ENCODE measurements around the gene TMEM176B.
"Not testable (repeated sequence)": the region's sequence is repeated elsewhere in the genome, so short reads cannot be mapped to it uniquely, and the experiment has no call there.

TMEM176B gene

DNA sequence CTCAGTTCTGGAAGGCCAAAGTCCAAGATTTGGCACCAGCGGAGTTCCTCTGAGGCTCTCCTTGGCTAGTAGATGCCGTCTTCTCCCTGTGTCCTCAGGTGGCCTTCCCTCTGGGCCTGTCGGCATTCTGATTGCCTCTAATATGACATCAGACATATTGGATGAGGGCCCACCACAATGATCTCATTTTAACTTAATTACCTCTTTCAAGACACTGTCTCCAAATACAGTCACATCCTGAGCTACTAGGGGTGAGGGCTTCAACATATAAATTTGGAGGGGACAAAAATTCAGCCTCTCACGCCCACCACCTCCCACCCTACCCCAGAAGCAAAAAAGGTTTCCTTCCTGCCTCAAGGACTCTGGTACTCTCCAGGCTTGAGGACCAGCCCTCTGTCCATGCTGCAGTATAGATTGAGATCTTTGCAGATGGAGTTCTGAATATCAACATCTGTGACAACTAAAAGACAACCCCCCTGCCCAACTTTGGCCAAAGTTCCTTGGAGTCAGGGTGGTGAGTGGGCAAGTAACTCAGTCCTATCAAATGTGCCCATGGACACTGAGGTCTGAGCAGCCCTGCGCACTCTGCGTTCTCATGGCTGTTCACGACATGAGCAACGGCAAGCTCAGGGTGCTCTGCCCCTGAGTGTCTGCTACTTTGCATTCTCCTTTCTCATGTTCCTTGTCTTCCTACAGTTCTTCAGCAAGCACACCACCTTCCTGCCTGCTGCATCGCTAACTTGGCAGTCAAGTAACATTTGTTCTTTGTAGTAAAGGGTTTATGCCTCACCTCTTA, 11.5 kb downstream of the TMEM176B start:
- no peak for DNase-seq

GRCh38 chr7:150787321-150788281, 12.6 kb downstream of the TMEM176B start:
- no peak for DNase-seq

DNA sequence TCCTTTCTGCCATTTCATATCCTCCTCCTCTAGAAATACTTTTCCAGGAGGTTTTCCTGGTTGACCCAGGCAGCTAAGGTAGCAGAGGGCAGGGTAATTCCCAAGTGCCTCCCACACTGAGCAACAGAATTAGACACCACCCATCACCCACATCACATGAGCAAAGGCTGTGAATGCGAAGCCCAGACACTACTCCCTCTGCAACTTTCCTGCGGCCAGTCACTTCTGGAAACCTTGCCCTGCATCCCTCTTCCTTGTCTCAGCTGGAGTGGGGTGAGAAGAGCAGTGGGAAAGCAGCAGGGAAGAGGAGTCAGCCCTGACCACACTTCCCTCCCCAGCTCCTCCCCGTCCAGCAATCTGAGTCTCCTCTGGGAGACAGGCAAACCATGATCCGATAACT, 15.2 kb downstream of the TMEM176B start:
- DNase-seq: no peak

DNA sequence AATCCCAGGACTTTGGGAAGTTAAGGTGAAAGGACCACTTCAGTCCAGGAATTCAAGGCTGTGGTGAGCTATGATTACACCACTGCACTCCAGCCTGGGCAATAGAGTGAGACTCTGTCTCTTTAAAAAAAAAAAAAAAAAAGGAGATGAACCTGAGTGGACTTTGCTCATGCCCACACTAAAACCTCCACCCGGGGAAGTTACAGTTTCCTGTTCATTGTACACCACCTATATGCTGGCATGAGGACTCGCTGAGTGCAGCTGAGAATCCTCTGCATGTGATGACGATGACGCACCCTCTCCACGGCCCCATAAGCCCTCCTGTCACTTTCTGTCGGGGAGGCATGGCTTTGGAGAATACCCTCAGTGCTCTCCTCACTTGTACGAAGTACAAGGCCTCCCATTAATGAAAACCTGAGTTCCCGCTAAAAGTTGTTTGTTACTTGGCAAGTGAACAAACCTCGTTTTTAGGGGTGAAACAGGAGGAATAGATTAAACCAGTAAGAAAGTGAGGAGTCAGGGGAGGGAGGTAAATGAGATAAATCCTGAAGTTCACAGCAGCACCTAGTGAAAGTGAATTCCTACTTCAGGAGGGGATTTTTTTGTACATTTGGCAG, 15.9 kb downstream of the TMEM176B start:
- DNase-seq: no peak

- no peak for DNase-seq
These were observed 18.2 kb downstream of the TMEM176B start for GRCh38 chr7:150781961-150782360.

DNA sequence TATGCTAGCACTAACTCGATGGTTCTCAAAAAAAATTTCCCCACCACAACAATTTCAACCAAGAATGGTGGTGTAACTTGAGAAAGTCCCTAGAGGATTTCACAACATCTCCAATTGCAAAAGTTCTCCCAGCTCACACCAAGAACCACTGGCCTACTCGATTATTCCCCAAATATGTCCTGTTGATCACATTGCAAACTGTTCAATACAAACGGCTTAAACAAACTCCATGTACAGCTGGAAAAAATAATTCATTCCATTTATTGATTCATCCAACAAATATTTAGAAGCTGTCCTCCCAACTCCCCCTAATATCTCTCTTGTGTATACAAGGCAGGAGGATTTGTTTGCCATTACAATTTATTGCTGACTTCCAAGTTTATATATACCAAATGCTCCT, 19.1 kb downstream of the TMEM176B start:
- DNase-seq: no peak

- no peak for DNase-seq
These were observed 19.9 kb downstream of the TMEM176B start for GRCh38 chr7:150780292-150780691.

GRCh38 chr7:150778738-150779301, 21.3 kb downstream of the TMEM176B start:
- DNase-seq: no peak

DNA sequence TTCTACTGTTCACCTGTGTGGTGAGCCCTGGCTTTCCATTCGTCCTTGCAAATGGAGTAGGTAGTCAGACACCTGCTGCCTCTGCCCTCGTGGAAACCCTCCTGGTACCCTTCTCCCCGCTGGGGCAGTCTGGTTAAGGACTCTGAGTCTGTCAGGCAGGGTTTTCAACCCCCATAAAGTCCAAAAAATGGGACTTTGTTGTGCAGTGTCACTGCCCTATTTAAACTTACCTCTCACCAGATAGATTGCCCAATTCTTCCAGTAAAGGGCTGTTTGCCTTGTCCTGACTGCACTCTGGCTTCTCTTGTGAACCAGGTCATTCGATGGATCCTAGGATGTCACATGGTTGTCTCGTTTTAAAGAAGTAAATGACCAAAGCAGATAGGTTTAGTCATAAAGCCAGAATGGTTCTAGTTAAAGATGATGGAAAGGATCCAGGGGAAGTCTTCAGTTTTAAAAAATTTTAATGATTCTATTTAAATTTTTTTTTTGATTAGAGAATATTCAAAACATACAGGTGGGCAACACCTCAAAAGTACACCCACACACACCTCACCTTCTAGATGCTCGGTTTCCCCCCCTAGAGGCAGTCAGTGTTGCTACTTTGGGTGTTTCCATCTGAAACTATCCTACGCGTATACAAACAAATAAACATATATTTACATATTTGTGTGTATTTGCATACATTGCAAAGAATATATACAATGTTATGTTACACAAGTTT, 22.0 kb downstream of the TMEM176B start:
- no peak for DNase-seq

- DNase-seq: not testable (repeated sequence)
These were observed 26.0 kb downstream of the TMEM176B start for GRCh38 chr7:150774131-150774530.

DNA sequence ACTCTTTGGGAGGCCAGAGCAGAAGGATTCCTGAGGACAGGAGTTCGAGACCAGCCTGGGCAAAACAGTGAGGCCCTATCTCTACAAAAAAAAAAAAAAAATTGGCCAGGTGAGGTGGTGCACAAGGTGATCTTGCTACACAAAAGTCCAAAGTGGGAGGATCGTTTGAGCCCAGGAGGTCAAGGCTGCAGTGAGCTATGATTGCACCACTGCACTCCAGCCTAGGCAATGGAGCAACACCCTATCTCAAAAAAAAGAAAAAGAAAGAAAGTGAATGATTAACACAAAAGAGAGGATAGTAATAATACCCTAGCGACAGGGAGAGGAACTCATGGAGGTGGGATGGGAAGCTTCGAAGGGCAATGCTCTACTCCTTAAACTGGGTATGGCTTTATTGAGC, 30.4 kb downstream of the TMEM176B start:
- no peak for DNase-seq

- no peak for DNase-seq
These were observed 33.8 kb downstream of the TMEM176B start for GRCh38 chr7:150766334-150766709.

- no peak for DNase-seq
These were observed 40.7 kb downstream of the TMEM176B start for GRCh38 chr7:150759479-150759878.

DNA sequence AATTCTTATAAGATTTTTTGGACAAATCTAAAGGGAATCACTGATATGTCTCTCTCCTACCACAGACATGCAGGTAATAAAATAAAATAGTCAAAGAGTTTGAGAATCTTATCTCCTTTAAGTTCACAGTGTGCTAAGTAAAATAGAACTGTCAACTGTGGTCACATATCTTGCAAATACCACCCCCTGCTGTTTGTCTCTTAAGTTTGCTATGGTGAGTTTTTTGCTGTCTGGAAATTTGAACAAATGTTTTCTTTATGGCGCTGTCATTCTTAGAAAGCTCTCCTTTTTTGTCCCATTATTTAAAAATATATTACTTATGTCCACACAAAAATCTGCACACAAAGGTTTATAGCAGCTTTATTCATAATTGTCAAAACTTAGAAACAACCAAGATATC, 43.3 kb downstream of the TMEM176B start:
- DNase-seq: no peak

- DNase-seq: no peak
These were observed 44.0 kb downstream of the TMEM176B start for GRCh38 chr7:150756166-150756565.

GRCh38 chr7:150755473-150756099, 44.6 kb downstream of the TMEM176B start:
- no peak for DNase-seq

- DNase-seq: no peak
These were observed 45.2 kb downstream of the TMEM176B start for GRCh38 chr7:150754951-150755350.

GRCh38 chr7:150753826-150754603, 46.1 kb downstream of the TMEM176B start:
- no peak for DNase-seq

DNA sequence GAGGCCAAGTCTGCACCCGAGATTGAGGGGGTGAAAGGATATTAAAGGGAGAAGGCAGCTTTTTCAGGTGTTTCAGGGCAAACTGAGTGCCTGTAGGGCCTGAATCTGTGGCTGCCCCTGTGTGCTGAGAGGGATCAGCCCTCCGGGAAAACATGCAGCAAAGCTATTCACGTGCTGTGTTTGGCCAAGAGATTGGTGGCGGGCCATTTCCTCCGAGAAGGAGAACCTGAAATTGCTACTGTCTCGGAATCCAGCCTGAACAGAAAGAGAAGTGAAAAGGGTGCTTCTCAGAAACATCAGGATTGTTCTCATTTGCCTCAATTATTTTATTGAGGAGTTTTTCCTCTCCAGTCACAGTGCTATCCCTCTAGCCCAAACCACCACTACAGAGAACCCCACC, 46.9 kb downstream of the TMEM176B start:
- no peak for DNase-seq

- no peak for DNase-seq
These were observed 48.5 kb downstream of the TMEM176B start for GRCh38 chr7:150751702-150752101.

GRCh38 chr7:150748376-150748775, 51.8 kb downstream of the TMEM176B start:
- no peak for DNase-seq

All from cortex of kidney (tissue), 1 donor.